K562 (cell line): Measurements from ENCODE around the gene CDC42BPB.

Experiments used
- CTCF ChIP-seq, 3 experiments: IDR thresholded peaks in 2 of 3; conservative IDR thresholded peaks in 1 of 3; 2 replicates each; pipeline ENCODE4 v1.5.1; 2011 to 2012; ENCODE audit warnings: low read length in 3 of 3, mild to moderate bottlenecking in 3 of 3, control low read depth in 2 of 3, improper control_type of control experiment in 1 of 3, inconsistent platforms in 1 of 3, low read depth in 1 of 3, mixed read lengths in 1 of 3, moderate library complexity in 1 of 3; ENCODE audit not compliant: insufficient read depth in 2 of 3
- TCF7L2 ChIP-seq: fragments of 150-350 bp; IDR thresholded peaks from 2 replicates; pipeline ENCODE4 v1.6.1; 2016; ENCODE audit warnings: low read depth, mild to moderate bottlenecking, low read length, moderate library complexity
- ZNF277 ChIP-seq: fragments of 250-450 bp; sonication (Bioruptor Pico); IDR thresholded peaks from 2 replicates; pipeline ENCODE4 v1.8.0; 2022; ENCODE audit warnings: inconsistent platforms, mild to moderate bottlenecking, moderate library complexity, borderline replicate concordance

GRCh38 chr14:102939820-102940561, 117.4 kb downstream of the CDC42BPB start:
- TF ChIP-seq CTCF (IDR thresholded peaks at IDR 0.05 in 2 of 3, conservative IDR thresholded peaks at IDR 0.05 in 1 of 3; ENCODE audit: insufficient read depth in 2 of 3, low read depth in 1 of 3, low read length in 3 of 3) (no peak), ZNF277 (CRISPR knock-in tag) (no peak), TCF7L2 (no peak)
